ENCODE data around the gene BLNK.

Gene BLNK

GRCh38 chr10:96289218-96289910 is 18.0 kb upstream of the BLNK start:
- Histone ChIP-seq H3K4me3 (ENCODE audit: low read depth in 1 of 5, low read length in 5 of 5) (no peak overlapping the region), H3K27me3 (ENCODE audit: control insufficient read depth in 5 of 5, insufficient read depth in 4 of 5, low read length in 5 of 5) (no peaks in the 10 kb centered on the region), H3K9me3 (ENCODE audit: control insufficient read depth in 5 of 5, low read length in 5 of 5) (no peaks in the 10 kb centered on the region), H3K27ac (ENCODE audit: low read depth, low read length) (no peak overlapping the region), H3K4me1 (ENCODE audit: control insufficient read depth in 5 of 5, insufficient read depth in 5 of 5, low read length in 5 of 5) (peaks cover 0 to 9% (median 6%) of the 10 kb centered on the region in 5 donors), H3K9ac (ENCODE audit: low read length in 5 of 5) (no peak overlapping the region), H3K36me3 (ENCODE audit: control insufficient read depth in 5 of 5, insufficient read depth in 5 of 5, low read length in 5 of 5) (no peaks in the 10 kb centered on the region)

GRCh38 chr10:96288151-96288621 is 16.8 kb upstream of the BLNK start:
- H3K9ac ChIP-seq (ENCODE audit: low read length in 5 of 5): no peak overlapping the region
- no peaks in the 10 kb centered on the region for H3K36me3 ChIP-seq (ENCODE audit: control insufficient read depth in 5 of 5, insufficient read depth in 5 of 5, low read length in 5 of 5)
- no peaks in the 10 kb centered on the region for H3K27me3 ChIP-seq (ENCODE audit: control insufficient read depth in 5 of 5, insufficient read depth in 4 of 5, low read length in 5 of 5)
- H3K27ac ChIP-seq (ENCODE audit: low read depth, low read length): no peak overlapping the region
- H3K9me3 ChIP-seq (ENCODE audit: control insufficient read depth in 5 of 5, low read length in 5 of 5): no peaks in the 10 kb centered on the region
- H3K4me3 ChIP-seq (ENCODE audit: low read depth in 1 of 5, low read length in 5 of 5): no peak overlapping the region
- H3K4me1 ChIP-seq (ENCODE audit: control insufficient read depth in 5 of 5, insufficient read depth in 5 of 5, low read length in 5 of 5): peaks cover 0 to 6% (median 3%) of the 10 kb centered on the region in 5 donors

GRCh38 chr10:96287392-96288105 is 16.2 kb upstream of the BLNK start:
- Histone ChIP-seq H3K27me3 (ENCODE audit: control insufficient read depth in 5 of 5, insufficient read depth in 4 of 5, low read length in 5 of 5) (no peaks in the 10 kb centered on the region), H3K9me3 (ENCODE audit: control insufficient read depth in 5 of 5, low read length in 5 of 5) (no peaks in the 10 kb centered on the region), H3K27ac (ENCODE audit: low read depth, low read length) (no peak overlapping the region), H3K4me3 (ENCODE audit: low read depth in 1 of 5, low read length in 5 of 5) (no peak overlapping the region), H3K36me3 (ENCODE audit: control insufficient read depth in 5 of 5, insufficient read depth in 5 of 5, low read length in 5 of 5) (no peaks in the 10 kb centered on the region), H3K4me1 (ENCODE audit: control insufficient read depth in 5 of 5, insufficient read depth in 5 of 5, low read length in 5 of 5) (peaks cover 0 to 6% (median 3%) of the 10 kb centered on the region in 5 donors), H3K9ac (ENCODE audit: low read length in 5 of 5) (peak overlapping the region in 1 of 5 donors; percentile 3)

GRCh38 chr10:96285331-96285752 is 14.0 kb upstream of the BLNK start:
- no peaks in the 10 kb centered on the region for H3K36me3 ChIP-seq (ENCODE audit: control insufficient read depth in 5 of 5, insufficient read depth in 5 of 5, low read length in 5 of 5)
- H3K4me3 ChIP-seq (ENCODE audit: low read depth in 1 of 5, low read length in 5 of 5): no peak overlapping the region
- H3K9ac ChIP-seq (ENCODE audit: low read length in 5 of 5): no peak overlapping the region
- H3K4me1 ChIP-seq (ENCODE audit: control insufficient read depth in 5 of 5, insufficient read depth in 5 of 5, low read length in 5 of 5): peaks cover 0 to 6% (median 3%) of the 10 kb centered on the region in 5 donors
- H3K27ac ChIP-seq (ENCODE audit: low read depth, low read length): no peak overlapping the region
- no peaks in the 10 kb centered on the region for H3K27me3 ChIP-seq (ENCODE audit: control insufficient read depth in 5 of 5, insufficient read depth in 4 of 5, low read length in 5 of 5)
- no peaks in the 10 kb centered on the region for H3K9me3 ChIP-seq (ENCODE audit: control insufficient read depth in 5 of 5, low read length in 5 of 5)

GRCh38 chr10:96283756-96284155 is 12.4 kb upstream of the BLNK start:
- Histone ChIP-seq H3K4me1 (ENCODE audit: control insufficient read depth in 5 of 5, insufficient read depth in 5 of 5, low read length in 5 of 5) (peaks cover 0 to 6% (median 3%) of the 10 kb centered on the region in 5 donors), H3K9me3 (ENCODE audit: control insufficient read depth in 5 of 5, low read length in 5 of 5) (no peaks in the 10 kb centered on the region), H3K36me3 (ENCODE audit: control insufficient read depth in 5 of 5, insufficient read depth in 5 of 5, low read length in 5 of 5) (no peaks in the 10 kb centered on the region), H3K9ac (ENCODE audit: low read length in 5 of 5) (no peak overlapping the region), H3K27ac (ENCODE audit: low read depth, low read length) (no peak overlapping the region), H3K4me3 (ENCODE audit: low read depth in 1 of 5, low read length in 5 of 5) (no peak overlapping the region), H3K27me3 (ENCODE audit: control insufficient read depth in 5 of 5, insufficient read depth in 4 of 5, low read length in 5 of 5) (no peaks in the 10 kb centered on the region)

- Histone ChIP-seq H3K4me1 (ENCODE audit: control insufficient read depth in 5 of 5, insufficient read depth in 5 of 5, low read length in 5 of 5) (peaks cover 0 to 6% (median 3%) of the 10 kb centered on the region in 5 donors), H3K9me3 (ENCODE audit: control insufficient read depth in 5 of 5, low read length in 5 of 5) (no peaks in the 10 kb centered on the region), H3K9ac (ENCODE audit: low read length in 5 of 5) (no peak overlapping the region), H3K4me3 (ENCODE audit: low read depth in 1 of 5, low read length in 5 of 5) (no peak overlapping the region), H3K27me3 (ENCODE audit: control insufficient read depth in 5 of 5, insufficient read depth in 4 of 5, low read length in 5 of 5) (no peaks in the 10 kb centered on the region), H3K27ac (ENCODE audit: low read depth, low read length) (no peak overlapping the region), H3K36me3 (ENCODE audit: control insufficient read depth in 5 of 5, insufficient read depth in 5 of 5, low read length in 5 of 5) (no peaks in the 10 kb centered on the region)
Observed at GRCh38 chr10:96283351-96283750, 12.0 kb upstream of the BLNK start.

GRCh38 chr10:96281444-96282029 is 10.2 kb upstream of the BLNK start:
- no peaks in the 10 kb centered on the region for H3K36me3 ChIP-seq (ENCODE audit: control insufficient read depth in 5 of 5, insufficient read depth in 5 of 5, low read length in 5 of 5)
- H3K27me3 ChIP-seq (ENCODE audit: control insufficient read depth in 5 of 5, insufficient read depth in 4 of 5, low read length in 5 of 5): no peaks in the 10 kb centered on the region
- H3K9me3 ChIP-seq (ENCODE audit: control insufficient read depth in 5 of 5, low read length in 5 of 5): no peaks in the 10 kb centered on the region
- peaks cover 0 to 4% (median 0%) of the 10 kb centered on the region in 5 donors for H3K4me1 ChIP-seq (ENCODE audit: control insufficient read depth in 5 of 5, insufficient read depth in 5 of 5, low read length in 5 of 5)
- no peak overlapping the region for H3K9ac ChIP-seq (ENCODE audit: low read length in 5 of 5)
- no peak overlapping the region for H3K4me3 ChIP-seq (ENCODE audit: low read depth in 1 of 5, low read length in 5 of 5)
- H3K27ac ChIP-seq (ENCODE audit: low read depth, low read length): no peak overlapping the region

GRCh38 chr10:96280859-96281258 is 9.5 kb upstream of the BLNK start:
- H3K4me1 ChIP-seq (ENCODE audit: control insufficient read depth in 5 of 5, insufficient read depth in 5 of 5, low read length in 5 of 5): peaks cover 0 to 11% (median 2%) of the 10 kb centered on the region in 5 donors
- H3K9ac ChIP-seq (ENCODE audit: low read length in 5 of 5): no peak overlapping the region

GRCh38 chr10:96279191-96279641 is 7.8 kb upstream of the BLNK start:
- Histone ChIP-seq H3K4me1 (ENCODE audit: control insufficient read depth in 5 of 5, insufficient read depth in 5 of 5, low read length in 5 of 5) (peaks cover 0 to 15% (median 5%) of the 10 kb centered on the region in 5 donors), H3K27me3 (ENCODE audit: control insufficient read depth in 5 of 5, insufficient read depth in 4 of 5, low read length in 5 of 5) (no peaks in the 10 kb centered on the region), H3K4me3 (ENCODE audit: low read depth in 1 of 5, low read length in 5 of 5) (no peak overlapping the region), H3K36me3 (ENCODE audit: control insufficient read depth in 5 of 5, insufficient read depth in 5 of 5, low read length in 5 of 5) (no peaks in the 10 kb centered on the region), H3K9me3 (ENCODE audit: control insufficient read depth in 5 of 5, low read length in 5 of 5) (no peaks in the 10 kb centered on the region), H3K9ac (ENCODE audit: low read length in 5 of 5) (no peak overlapping the region), H3K27ac (ENCODE audit: low read depth, low read length) (no peak overlapping the region)

More at GRCh38 chr10:96280859-96281258, 9.5 kb upstream of the BLNK start:
- Histone ChIP-seq H3K9me3 (ENCODE audit: control insufficient read depth in 5 of 5, low read length in 5 of 5) (no peaks in the 10 kb centered on the region), H3K36me3 (ENCODE audit: control insufficient read depth in 5 of 5, insufficient read depth in 5 of 5, low read length in 5 of 5) (no peaks in the 10 kb centered on the region), H3K27me3 (ENCODE audit: control insufficient read depth in 5 of 5, insufficient read depth in 4 of 5, low read length in 5 of 5) (no peaks in the 10 kb centered on the region), H3K4me3 (ENCODE audit: low read depth in 1 of 5, low read length in 5 of 5) (no peak overlapping the region), H3K27ac (ENCODE audit: low read depth, low read length) (no peak overlapping the region)

GRCh38 chr10:96276831-96277230 is 5.5 kb upstream of the BLNK start:
- H3K4me3 ChIP-seq (ENCODE audit: low read depth in 1 of 5, low read length in 5 of 5): no peak overlapping the region
- H3K36me3 ChIP-seq (ENCODE audit: control insufficient read depth in 5 of 5, insufficient read depth in 5 of 5, low read length in 5 of 5): no peaks in the 10 kb centered on the region
- H3K9me3 ChIP-seq (ENCODE audit: control insufficient read depth in 5 of 5, low read length in 5 of 5): no peaks in the 10 kb centered on the region
- H3K27me3 ChIP-seq (ENCODE audit: control insufficient read depth in 5 of 5, insufficient read depth in 4 of 5, low read length in 5 of 5): no peaks in the 10 kb centered on the region
- H3K27ac ChIP-seq (ENCODE audit: low read depth, low read length): no peak overlapping the region
- no peak overlapping the region for H3K9ac ChIP-seq (ENCODE audit: low read length in 5 of 5)
- peaks cover 0 to 31% (median 18%) of the 10 kb centered on the region in 5 donors for H3K4me1 ChIP-seq (ENCODE audit: control insufficient read depth in 5 of 5, insufficient read depth in 5 of 5, low read length in 5 of 5)

All from subcutaneous abdominal adipose tissue (tissue), 5 donors.